Measurements from ENCODE around the gene FLNB.

Gene FLNB

DNA sequence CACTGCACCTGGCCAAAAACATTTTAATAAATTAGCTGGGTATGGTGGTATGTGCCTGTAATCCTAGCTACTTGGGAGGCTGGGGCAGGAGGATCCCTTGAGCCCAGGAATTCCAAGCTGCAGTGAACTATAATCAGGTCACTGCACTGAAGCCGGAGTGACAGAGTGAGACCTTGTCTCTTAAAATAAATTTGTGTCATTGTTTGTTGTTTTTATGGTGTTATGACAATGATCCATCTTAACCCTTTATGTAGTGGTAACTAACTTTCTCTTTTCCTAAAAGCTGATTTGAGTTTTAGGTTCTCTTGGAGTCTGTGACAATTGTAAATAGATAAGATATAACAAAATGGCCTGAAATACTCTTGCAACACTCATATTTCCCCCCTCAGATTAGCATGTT lies 20.7 kb downstream of the FLNB start:
- TF ChIP-seq CTCF (IDR thresholded peaks at IDR 0.05; ENCODE audit: insufficient read depth, low read depth, low read length, missing control alignments), result no peak

GRCh38 chr3:58029842-58030584 lies 21.8 kb downstream of the FLNB start:
- no peak for TF ChIP-seq CTCF (IDR thresholded peaks at IDR 0.05; ENCODE audit: insufficient read depth, low read depth, low read length, missing control alignments)
- no peak overlapping the region for H3K4me3 ChIP-seq (ENCODE audit: low read depth, low read length)
- no peak for DNase-seq (ENCODE audit: low read depth)

More for the DNA sequence above, 20.7 kb downstream of the FLNB start:
- H3K4me3 ChIP-seq (ENCODE audit: low read depth, low read length), result no peak overlapping the region
- no peak for DNase-seq (ENCODE audit: low read depth)

GRCh38 chr3:58032186-58032585 lies 24.0 kb downstream of the FLNB start:
- no peak for TF ChIP-seq CTCF (IDR thresholded peaks at IDR 0.05; ENCODE audit: insufficient read depth, low read depth, low read length, missing control alignments)
- no peak for DNase-seq (ENCODE audit: low read depth)
- H3K4me3 ChIP-seq (ENCODE audit: low read depth, low read length), result no peak overlapping the region

DNA sequence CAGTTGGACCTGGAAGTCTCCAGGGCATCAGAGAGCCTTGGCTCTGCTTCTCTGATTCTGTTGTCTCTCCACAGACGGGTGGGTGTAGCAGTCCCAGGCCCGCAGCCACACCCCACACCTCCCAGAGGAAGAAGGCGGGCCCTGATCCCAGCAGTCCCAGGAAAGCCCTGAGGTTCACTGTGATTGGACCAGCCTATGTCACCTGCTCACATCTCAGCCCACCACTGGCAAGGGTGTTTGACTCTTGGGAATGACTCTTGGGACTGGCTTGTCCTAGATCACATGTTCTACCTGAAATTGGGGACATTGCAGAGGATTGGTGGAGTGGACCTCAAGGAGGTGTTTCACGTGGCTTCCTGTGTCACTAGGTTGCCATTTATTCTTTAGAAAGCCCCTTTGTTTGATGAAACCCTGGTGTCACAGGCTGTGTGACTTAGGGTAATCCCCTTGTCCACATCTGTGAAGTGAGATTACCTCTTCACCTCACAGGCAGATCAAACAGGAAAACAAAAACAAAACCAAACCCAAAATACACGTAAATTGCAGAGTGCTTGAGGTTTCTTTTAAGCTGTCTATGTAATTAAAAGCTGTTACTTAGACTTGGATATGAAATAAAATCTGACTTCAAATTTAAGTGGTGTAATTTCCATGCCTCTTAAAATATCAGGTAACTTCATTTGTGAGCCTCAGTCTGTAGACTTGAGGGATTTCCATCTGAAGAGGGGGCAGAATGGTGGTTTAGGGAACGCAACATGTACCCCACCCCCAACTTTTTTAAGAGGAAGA lies 26.7 kb downstream of the FLNB start:
- TF ChIP-seq CTCF (IDR thresholded peaks at IDR 0.05; ENCODE audit: insufficient read depth, low read depth, low read length, missing control alignments), result no peak
- DNase-seq (ENCODE audit: low read depth), result peak; percentile 93
- 0 out of 2 replicates have a peak overlapping the region, but pooled peaks have one; percentile 3 for H3K4me3 ChIP-seq (ENCODE audit: low read depth, low read length)

- H3K4me3 ChIP-seq (ENCODE audit: low read depth, low read length), result 0 out of 2 replicates have a peak overlapping the region, but pooled peaks have one; percentile 3
- TF ChIP-seq CTCF (IDR thresholded peaks at IDR 0.05; ENCODE audit: insufficient read depth, low read depth, low read length, missing control alignments), result no peak
- no peak for DNase-seq (ENCODE audit: low read depth)
These were observed 27.5 kb downstream of the FLNB start for GRCh38 chr3:58035524-58036255.

DNA sequence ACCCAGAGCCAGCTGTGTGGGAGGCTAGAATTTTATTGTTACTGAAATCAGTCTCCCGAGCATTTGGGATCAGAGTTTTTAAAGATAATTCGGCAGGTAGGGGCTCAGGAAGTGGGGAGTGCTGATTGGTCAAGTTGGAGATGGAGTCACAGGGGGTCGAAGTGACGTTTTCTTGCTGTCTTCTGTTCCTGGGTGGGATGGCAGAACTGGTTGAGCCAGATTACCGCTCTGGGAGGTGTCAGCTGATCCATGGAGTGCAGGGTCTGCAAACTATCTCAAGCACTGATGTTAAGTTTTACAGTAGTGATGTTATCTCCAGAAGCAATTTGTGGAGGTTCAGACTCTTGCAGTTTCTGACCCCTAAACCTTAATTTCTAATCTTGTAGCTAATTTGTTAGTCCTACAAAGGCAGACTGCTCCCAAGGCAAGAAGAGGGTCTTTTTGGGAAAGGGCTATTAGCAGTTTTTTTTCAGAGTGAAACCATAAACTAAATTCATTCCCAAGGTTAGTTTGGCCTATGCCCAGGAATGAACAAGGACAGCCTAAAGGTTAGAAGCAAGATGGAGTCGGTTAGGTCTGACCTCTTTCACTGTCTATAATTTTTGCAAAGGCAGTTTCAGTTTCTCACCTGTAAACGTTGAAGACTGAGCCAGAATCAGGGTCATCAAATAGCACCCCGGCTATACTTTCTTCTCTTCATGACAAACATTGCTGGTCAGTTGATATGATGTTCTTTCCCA lies 28.2 kb downstream of the FLNB start:
- no peak for DNase-seq (ENCODE audit: low read depth)
- no peak for TF ChIP-seq CTCF (IDR thresholded peaks at IDR 0.05; ENCODE audit: insufficient read depth, low read depth, low read length, missing control alignments)
- H3K4me3 ChIP-seq (ENCODE audit: low read depth, low read length), result no peak overlapping the region
